LNCaP clone FGC (cell line): ENCODE data around the gene SUCLG2.

Source experiments
- DNase-seq: peaks from one replicate; pipeline ENCODE4 v3.0.0-alpha.2; 2011; ENCODE audit warnings: low read depth
- H3K4me3 ChIP-seq: 2 replicates; pipeline ENCODE4 v1.5.1; 2011; ENCODE audit warnings: mild to moderate bottlenecking, low read depth, low read length, control low read depth
- TF ChIP-seq, protein P1 (sequence below): IDR thresholded peaks from 2 replicates; pipeline ENCODE4 v1.5.1; 2012; ENCODE audit warnings: mild to moderate bottlenecking; ENCODE audit not compliant: control insufficient read depth, insufficient read depth; ENCODE audit errors: extremely low read depth

Gene SUCLG2

DNA sequence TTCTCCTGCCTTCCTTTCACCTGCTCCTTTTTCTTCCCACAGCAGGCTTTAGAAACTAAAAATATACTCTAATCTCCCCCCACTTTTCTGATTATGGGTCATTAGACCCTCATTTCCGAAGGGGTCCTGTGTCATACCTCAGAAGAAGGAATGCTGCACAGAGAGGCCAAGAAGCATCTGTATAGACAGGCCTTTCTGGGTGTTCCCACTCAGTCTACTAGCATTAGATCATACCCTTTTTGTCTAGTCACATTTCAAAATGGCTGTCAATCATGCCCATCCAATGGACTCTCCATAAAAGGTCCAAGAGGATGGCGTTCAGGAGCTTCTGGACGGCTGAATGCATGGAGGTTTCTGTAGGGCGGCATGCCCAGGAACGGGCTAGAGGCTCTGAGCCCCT lies 192.2 kb downstream of the SUCLG2 start:
- TF ChIP-seq, protein P1, sequence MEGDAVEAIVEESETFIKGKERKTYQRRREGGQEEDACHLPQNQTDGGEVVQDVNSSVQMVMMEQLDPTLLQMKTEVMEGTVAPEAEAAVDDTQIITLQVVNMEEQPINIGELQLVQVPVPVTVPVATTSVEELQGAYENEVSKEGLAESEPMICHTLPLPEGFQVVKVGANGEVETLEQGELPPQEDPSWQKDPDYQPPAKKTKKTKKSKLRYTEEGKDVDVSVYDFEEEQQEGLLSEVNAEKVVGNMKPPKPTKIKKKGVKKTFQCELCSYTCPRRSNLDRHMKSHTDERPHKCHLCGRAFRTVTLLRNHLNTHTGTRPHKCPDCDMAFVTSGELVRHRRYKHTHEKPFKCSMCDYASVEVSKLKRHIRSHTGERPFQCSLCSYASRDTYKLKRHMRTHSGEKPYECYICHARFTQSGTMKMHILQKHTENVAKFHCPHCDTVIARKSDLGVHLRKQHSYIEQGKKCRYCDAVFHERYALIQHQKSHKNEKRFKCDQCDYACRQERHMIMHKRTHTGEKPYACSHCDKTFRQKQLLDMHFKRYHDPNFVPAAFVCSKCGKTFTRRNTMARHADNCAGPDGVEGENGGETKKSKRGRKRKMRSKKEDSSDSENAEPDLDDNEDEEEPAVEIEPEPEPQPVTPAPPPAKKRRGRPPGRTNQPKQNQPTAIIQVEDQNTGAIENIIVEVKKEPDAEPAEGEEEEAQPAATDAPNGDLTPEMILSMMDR: no peak
- DNase-seq: no peak

DNA sequence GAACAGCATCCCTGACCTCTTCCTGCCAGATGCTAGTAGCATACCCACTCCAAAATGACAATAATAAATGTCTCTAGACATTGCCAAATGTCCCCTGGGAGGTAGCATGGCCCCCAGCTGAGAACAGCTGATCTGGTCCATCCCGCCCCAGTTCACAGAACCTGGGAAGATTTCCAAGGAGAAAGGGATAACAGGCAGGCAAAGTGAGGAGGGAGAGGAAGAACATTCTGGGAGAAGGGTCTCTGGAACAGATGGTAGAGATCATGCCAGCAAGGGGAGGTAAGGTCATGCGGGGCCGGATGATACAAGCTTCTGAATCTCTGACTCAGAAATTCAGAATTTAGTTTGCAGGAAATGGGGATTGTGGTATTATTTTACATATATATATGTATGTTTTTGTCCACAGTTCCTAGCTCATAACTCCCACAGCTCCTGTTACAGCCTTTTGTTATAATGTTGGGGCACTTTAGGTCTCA lies 192.7 kb downstream of the SUCLG2 start:
- TF ChIP-seq, protein P1: no peak

More for the DNA sequence above, 192.2 kb downstream of the SUCLG2 start:
- H3K4me3 ChIP-seq: no peak overlapping the region

DNA sequence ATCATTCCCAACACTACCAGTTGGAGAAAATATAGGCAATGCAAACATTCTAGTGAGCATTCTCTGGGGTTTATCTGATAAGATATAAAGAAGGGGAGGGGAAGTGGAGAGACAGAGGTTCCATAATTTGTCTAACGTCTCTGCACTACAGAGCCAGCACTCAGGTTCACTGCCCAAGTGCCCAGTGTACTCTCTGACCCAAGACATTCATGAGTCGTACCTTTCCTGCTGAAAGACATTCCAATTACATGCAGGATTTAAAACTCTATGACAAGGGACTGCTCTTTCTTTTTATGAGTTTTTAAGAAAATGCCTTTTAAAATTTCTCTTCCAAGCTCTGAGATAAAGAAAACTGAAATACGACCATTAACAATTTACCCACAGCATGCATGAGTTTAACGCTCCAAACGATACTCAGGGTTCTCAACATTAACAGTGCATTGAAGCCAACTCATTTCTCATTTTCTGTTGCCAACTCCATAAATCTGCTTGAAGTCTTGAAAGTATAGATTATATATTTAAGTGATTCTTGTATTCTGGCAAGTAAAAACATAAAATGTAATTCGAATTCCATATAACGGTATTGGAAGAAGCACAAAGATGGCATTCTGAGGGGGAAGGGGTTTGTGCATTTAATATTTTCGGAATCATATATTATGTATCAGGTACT lies 193.4 kb downstream of the SUCLG2 start:
- TF ChIP-seq, protein P1: no peak
- H3K4me3 ChIP-seq: no peak overlapping the region
- no peak for DNase-seq

More for the DNA sequence above, 192.7 kb downstream of the SUCLG2 start:
- no peak for DNase-seq
- no peak overlapping the region for H3K4me3 ChIP-seq

DNA sequence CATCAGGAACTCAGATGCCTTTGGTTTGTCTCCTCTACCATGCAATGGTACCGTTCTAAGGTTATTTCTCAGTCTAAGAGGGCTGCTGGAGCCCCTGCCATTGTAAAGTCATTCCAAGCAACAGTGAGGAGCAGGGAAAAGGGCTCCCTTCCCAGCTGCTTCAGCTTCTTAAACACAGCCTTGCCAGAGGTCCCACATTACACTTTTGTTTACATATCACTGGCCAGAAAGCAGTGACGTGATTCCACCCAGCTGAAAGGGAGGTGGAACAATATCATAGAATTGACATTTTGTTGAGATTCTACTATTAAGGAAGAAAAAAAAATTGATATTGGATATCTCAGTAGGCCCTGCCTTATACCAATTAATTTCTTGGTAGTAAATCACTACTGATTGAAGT lies 194.6 kb downstream of the SUCLG2 start:
- no peak for DNase-seq
- TF ChIP-seq, protein P1: no peak
- H3K4me3 ChIP-seq: no peak overlapping the region

DNA sequence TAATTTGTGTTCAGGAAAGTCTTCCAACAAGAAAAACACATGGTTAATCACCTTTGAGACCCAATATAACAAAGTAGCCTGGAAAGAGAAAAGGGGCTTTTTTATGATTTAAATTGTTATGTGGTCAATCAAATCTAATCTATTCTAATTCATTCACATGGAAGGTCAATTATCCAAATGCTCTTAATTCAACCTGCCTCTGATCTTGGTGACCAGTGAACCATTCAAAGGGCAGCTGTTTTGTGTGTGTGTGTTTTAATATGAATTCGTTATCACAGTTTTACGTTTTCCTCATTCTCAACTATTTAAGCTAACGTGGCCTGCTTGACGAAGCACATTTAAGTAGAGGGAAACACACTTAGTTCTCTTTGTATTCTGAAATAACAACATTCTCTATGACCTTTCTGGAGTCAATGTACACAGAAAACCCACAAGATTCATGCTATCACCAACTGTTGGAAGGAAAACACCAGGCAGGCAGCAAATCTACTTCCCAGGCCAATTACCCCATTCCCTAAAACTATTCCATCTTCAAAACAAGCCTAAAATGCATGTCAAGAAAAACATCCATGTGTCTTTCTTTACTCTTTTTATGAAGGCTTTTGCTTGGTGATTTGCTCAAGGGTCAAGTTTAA lies 195.4 kb downstream of the SUCLG2 start:
- no peak overlapping the region for H3K4me3 ChIP-seq
- TF ChIP-seq, protein P1: no peak
- DNase-seq: no peak

DNA sequence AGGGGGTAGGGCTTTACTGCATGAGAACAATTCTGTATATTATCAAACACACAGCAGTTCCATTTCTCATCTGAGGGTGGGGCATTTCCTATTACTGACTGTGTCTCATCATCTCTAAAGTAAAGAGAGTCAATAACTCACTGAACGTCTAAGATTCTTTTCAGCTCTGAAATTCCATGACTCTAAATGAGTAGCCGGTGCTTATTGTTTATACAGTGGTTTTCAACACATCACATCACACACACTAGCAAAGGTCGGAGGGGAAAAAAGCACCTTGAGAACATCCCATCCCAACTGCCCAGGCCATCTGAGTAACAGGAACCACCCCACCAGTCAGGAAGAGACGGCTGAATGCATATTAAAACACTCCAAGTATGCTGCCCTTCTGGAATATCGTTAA lies 196.0 kb downstream of the SUCLG2 start:
- no peak for DNase-seq
- no peak overlapping the region for H3K4me3 ChIP-seq
- TF ChIP-seq, protein P1: no peak
